ENCODE results near the gene RNASEH2B.

The RNASEH2B gene

GRCh38 chr13:50909605-50910484 lies at the start of gene RNASEH2B:
Gene RNASEH2B (plus strand): TSS chr13:50909791. CDS start chr13:50910077, 286 bp downstream.
- no peak for DNase-seq (ENCODE audit: low read depth, low spot score)

GRCh38 chr13:50864492-50864891 lies 45.1 kb upstream of the RNASEH2B start:
- DNase-seq (ENCODE audit: low read depth, low spot score), result no peak

GRCh38 chr13:50866817-50867636 lies 42.6 kb upstream of the RNASEH2B start:
- DNase-seq (ENCODE audit: low read depth, low spot score), result no peak

- no peak for DNase-seq (ENCODE audit: low read depth, low spot score)
Observed at GRCh38 chr13:50867637-50867945, 42.0 kb upstream of the RNASEH2B start.

- no peak for DNase-seq (ENCODE audit: low read depth, low spot score)
Observed at GRCh38 chr13:50871405-50871804, 38.2 kb upstream of the RNASEH2B start.

GRCh38 chr13:50873467-50873866 lies 36.1 kb upstream of the RNASEH2B start:
- no peak for DNase-seq (ENCODE audit: low read depth, low spot score)

- DNase-seq (ENCODE audit: low read depth, low spot score), result no peak
Observed at GRCh38 chr13:50873991-50874390, 35.6 kb upstream of the RNASEH2B start.

GRCh38 chr13:50882816-50883435 lies 26.7 kb upstream of the RNASEH2B start:
- DNase-seq (ENCODE audit: low read depth, low spot score), result no peak

GRCh38 chr13:50883728-50884127 lies 25.9 kb upstream of the RNASEH2B start:
- no peak for DNase-seq (ENCODE audit: low read depth, low spot score)

GRCh38 chr13:50884265-50884664 lies 25.3 kb upstream of the RNASEH2B start:
- DNase-seq (ENCODE audit: low read depth, low spot score), result no peak

- no peak for DNase-seq (ENCODE audit: low read depth, low spot score)
Observed at GRCh38 chr13:50887151-50887550, 22.4 kb upstream of the RNASEH2B start.

- DNase-seq (ENCODE audit: low read depth, low spot score), result no peak
Observed at GRCh38 chr13:50888362-50888761, 21.2 kb upstream of the RNASEH2B start.

GRCh38 chr13:50889317-50889716 lies 20.3 kb upstream of the RNASEH2B start:
- DNase-seq (ENCODE audit: low read depth, low spot score), result no peak

- DNase-seq (ENCODE audit: low read depth, low spot score), result no peak
Observed at GRCh38 chr13:50891206-50891605, 18.4 kb upstream of the RNASEH2B start.

GRCh38 chr13:50892210-50892944 lies 17.2 kb upstream of the RNASEH2B start:
- DNase-seq (ENCODE audit: low read depth, low spot score), result no peak

GRCh38 chr13:50893211-50893852 lies 16.3 kb upstream of the RNASEH2B start:
- DNase-seq (ENCODE audit: low read depth, low spot score), result no peak

GRCh38 chr13:50894012-50894411 lies 15.6 kb upstream of the RNASEH2B start:
- no peak for DNase-seq (ENCODE audit: low read depth, low spot score)

GRCh38 chr13:50894504-50894903 lies 15.1 kb upstream of the RNASEH2B start:
- DNase-seq (ENCODE audit: low read depth, low spot score), result no peak

- no peak for DNase-seq (ENCODE audit: low read depth, low spot score)
Observed at GRCh38 chr13:50898338-50898737, 11.3 kb upstream of the RNASEH2B start.

GRCh38 chr13:50901701-50902100 lies 7.9 kb upstream of the RNASEH2B start:
- DNase-seq (ENCODE audit: low read depth, low spot score), result no peak

GRCh38 chr13:50905256-50905655 lies 4.3 kb upstream of the RNASEH2B start:
- no peak for DNase-seq (ENCODE audit: low read depth, low spot score)

All from iPS DF 19.7 (cell line).